Measurements from ENCODE around the gene ADTRP. TPM values are rescaled to one million over a fixed set of nuclear protein-coding genes. Genes with fewer than 3 reads are reported as not detected.

ADTRP gene
- total and polyA plus RNA-seq, 8 donors, result 0.09 to 0.44 (median 0.24) TPM; not detected in 3

DNA sequence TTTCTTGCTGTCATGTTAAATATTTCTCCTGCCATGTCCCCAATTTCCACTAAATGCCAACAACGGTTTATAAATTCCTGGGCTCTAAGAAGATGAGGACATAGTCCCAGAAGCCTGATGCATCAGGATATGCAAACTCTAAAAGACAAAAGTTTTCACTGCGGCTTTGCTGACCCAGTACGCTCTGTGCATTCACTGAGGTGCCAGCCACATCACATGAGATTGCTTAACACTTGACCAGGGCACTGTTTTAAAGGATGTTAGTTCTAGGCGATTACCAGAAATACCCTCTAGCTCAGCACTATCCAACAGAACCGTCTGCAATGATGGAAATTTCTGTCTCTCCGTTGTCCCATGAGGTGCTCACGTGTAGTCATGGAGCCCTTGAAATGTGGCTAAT lies 19.9 kb upstream of the ADTRP start:
- Histone ChIP-seq H3K27ac (no peak overlapping the region), H3K4me3 (no peak overlapping the region), H3K36me3 (no peaks in the 10 kb centered on the region), H3K27me3 (no peaks in the 10 kb centered on the region), H3K4me1 (peaks cover 3 to 8% (median 5%) of the 10 kb centered on the region in 3 donors), H3K9me3 (no peaks in the 10 kb centered on the region)
- TF ChIP-seq, protein P1, sequence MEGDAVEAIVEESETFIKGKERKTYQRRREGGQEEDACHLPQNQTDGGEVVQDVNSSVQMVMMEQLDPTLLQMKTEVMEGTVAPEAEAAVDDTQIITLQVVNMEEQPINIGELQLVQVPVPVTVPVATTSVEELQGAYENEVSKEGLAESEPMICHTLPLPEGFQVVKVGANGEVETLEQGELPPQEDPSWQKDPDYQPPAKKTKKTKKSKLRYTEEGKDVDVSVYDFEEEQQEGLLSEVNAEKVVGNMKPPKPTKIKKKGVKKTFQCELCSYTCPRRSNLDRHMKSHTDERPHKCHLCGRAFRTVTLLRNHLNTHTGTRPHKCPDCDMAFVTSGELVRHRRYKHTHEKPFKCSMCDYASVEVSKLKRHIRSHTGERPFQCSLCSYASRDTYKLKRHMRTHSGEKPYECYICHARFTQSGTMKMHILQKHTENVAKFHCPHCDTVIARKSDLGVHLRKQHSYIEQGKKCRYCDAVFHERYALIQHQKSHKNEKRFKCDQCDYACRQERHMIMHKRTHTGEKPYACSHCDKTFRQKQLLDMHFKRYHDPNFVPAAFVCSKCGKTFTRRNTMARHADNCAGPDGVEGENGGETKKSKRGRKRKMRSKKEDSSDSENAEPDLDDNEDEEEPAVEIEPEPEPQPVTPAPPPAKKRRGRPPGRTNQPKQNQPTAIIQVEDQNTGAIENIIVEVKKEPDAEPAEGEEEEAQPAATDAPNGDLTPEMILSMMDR (IDR thresholded peaks at IDR 0.05), result no peak
- no peak for FAIRE-seq
- DNase-seq, result no peak
- WGBS, 2 donors, result 82 to 92% methylated on average over 7 of the region's 7 CpGs
- ATAC-seq, result no peak
- intact Hi-C loops (cut with DNase I), result no loop called here

DNA sequence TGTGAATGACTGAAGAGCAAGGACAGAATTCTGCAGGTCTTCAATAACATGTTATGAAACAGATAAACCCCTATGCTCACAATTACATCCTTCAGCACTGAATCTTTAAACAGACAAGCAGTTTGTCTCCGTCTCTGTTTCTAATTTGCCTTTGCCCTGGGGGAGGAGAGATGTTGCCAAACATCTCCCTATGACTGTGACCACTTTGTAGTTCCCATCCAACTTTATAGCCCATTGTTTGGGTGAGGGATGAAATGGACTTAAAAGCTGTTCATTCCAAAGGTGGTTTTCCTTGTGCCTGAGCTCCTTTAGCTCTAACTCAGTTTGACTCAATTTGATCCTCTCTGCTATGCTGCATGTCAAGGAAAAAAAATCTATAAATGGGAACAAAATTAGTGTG lies 19.5 kb upstream of the ADTRP start:
- FAIRE-seq (no peak), ATAC-seq (no peak)
- intact Hi-C loops (cut with DNase I), result no loop called here

DNA sequence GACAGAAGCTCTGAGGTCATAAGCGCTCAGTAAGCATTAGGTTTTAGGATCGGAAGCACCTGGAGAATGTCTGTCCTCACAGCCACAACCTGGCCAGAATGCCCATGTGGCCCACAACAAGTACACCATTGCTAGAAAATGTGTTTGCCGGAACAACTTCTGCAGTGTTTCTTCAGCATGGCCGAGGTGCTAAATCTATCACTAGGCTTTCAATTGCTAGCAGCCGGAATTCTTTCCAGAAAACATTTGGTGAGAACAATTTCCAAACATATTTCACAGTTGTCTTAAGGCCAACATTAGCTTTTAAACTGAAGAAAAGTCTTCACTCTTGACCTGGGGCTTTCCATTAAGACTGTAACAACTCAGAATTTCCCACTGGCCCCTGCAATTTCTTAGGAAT lies 18.2 kb upstream of the ADTRP start:
- Histone ChIP-seq H3K4me3 (no peak overlapping the region), H3K4me1 (peaks cover 3 to 8% (median 5%) of the 10 kb centered on the region in 3 donors), H3K27me3 (no peaks in the 10 kb centered on the region), H3K27ac (no peak overlapping the region), H3K36me3 (no peaks in the 10 kb centered on the region), H3K9me3 (no peaks in the 10 kb centered on the region)
- TF ChIP-seq, protein P1 (IDR thresholded peaks at IDR 0.05), result no peak
- ATAC-seq (no peak), FAIRE-seq (no peak), DNase-seq (no peak)
- WGBS, 2 donors, result 93% methylated on average over 5 of the region's 5 CpGs
- intact Hi-C loops (cut with DNase I), result no loop called here

More for the DNA sequence above, 19.5 kb upstream of the ADTRP start:
- TF ChIP-seq, protein P1 (IDR thresholded peaks at IDR 0.05), result no peak
- Histone ChIP-seq H3K27me3 (no peaks in the 10 kb centered on the region), H3K9me3 (no peaks in the 10 kb centered on the region), H3K4me3 (no peak overlapping the region), H3K4me1 (peaks cover 3 to 8% (median 5%) of the 10 kb centered on the region in 3 donors), H3K27ac (no peak overlapping the region), H3K36me3 (no peaks in the 10 kb centered on the region)
- no peak for DNase-seq
- 71 to 85% methylated on average over 1 of the region's 1 CpG for WGBS, 2 donors

DNA sequence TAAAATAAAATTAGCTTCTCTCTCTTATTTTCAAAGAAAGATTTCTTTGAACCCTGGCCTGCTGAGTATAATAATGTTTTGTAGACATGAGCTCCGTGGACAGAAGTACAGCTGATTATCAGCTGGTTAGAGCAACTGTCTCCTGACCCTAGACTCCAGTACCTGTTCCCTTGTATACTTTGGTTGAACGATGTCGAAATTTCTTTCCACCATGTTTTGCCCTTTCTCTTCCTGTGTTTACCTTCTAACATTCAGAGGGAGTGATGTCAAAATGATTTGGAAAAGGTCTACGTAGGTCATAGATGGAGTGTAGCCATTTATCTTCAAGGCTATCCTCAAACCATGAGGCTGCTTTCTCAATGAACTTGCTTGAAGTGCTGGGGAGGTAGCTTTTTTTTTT lies 16.8 kb upstream of the ADTRP start:
- TF ChIP-seq, protein P1 (IDR thresholded peaks at IDR 0.05), result no peak
- Histone ChIP-seq H3K27me3 (no peaks in the 10 kb centered on the region), H3K9me3 (no peaks in the 10 kb centered on the region), H3K27ac (peak overlapping the region in 2 of 4 donors; percentile 64 to 66), H3K4me1 (peaks cover 3 to 8% (median 5%) of the 10 kb centered on the region in 3 donors), H3K4me3 (no peak overlapping the region), H3K36me3 (no peaks in the 10 kb centered on the region)
- ATAC-seq, result peak; percentile 30 to 46 (median 38)
- intact Hi-C loops (cut with DNase I), result no loop called here
- DNase-seq, result no peak
- FAIRE-seq, result no peak
- WGBS, 2 donors, result 50 to 52% methylated on average over 4 of the region's 4 CpGs

DNA sequence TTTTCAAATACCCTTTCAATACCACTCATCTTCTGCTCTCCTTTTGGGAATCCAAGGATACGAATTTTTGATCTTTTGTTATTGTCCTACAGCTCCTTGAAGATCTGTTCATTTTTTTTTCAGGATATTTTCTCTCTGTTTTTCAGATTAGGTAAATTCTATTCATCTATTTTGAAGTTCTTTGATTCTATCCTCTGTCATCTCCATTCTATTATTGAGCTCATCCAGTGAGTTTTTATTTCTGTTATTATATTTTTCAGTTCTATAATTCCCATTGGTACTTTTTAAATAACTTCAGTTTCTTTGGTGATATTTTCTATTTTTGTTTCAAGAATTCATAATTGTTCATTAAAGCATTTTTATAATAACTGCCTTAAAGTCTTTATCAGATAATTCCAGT lies 14.7 kb upstream of the ADTRP start:
- TF ChIP-seq, protein P1 (IDR thresholded peaks at IDR 0.05), result no peak
- ATAC-seq, result no peak

More for the DNA sequence above, 14.7 kb upstream of the ADTRP start:
- no peak for DNase-seq
- Histone ChIP-seq H3K27ac (no peak overlapping the region), H3K9me3 (no peaks in the 10 kb centered on the region), H3K4me3 (no peak overlapping the region), H3K4me1 (peaks cover 3 to 8% (median 5%) of the 10 kb centered on the region in 3 donors), H3K27me3 (no peaks in the 10 kb centered on the region), H3K36me3 (no peaks in the 10 kb centered on the region)
- no peak for FAIRE-seq
- 87 to 96% methylated on average over 1 of the region's 1 CpG for WGBS, 2 donors
- intact Hi-C loops (cut with DNase I), result no loop called here
